Muscle of leg (tissue), 11 donors: ENCODE data around the gene HSD17B7. TPM values are rescaled to one million over a fixed set of nuclear protein-coding genes. Genes with fewer than 3 reads are reported as not detected.

Experiments
- DNase-seq: peaks from one replicate; pipeline ENCODE4 v3.0.0; 2013
- H3K27ac ChIP-seq: one replicate; pipeline ENCODE4 v1.5.1; 2013; ENCODE audit warnings: mild to moderate bottlenecking, low read length, control low read depth
- H3K27me3 ChIP-seq: one replicate; pipeline ENCODE4 v1.6.1; 2013; ENCODE audit warnings: low read length; ENCODE audit not compliant: control insufficient read depth, insufficient read depth
- H3K36me3 ChIP-seq: one replicate; pipeline ENCODE4 v1.6.1; 2013; ENCODE audit warnings: low read length; ENCODE audit not compliant: control insufficient read depth, insufficient read depth
- H3K4me1 ChIP-seq: one replicate; pipeline ENCODE4 v1.6.1; 2013; ENCODE audit warnings: low read length; ENCODE audit not compliant: control insufficient read depth, insufficient read depth
- H3K4me3 ChIP-seq: one replicate; pipeline ENCODE4 v1.5.1; 2013; ENCODE audit warnings: low read length, control low read depth
- H3K9me3 ChIP-seq: replicated peaks from 2 replicates; pipeline ENCODE4 v1.6.1; 2013; ENCODE audit warnings: low read depth, low read length; ENCODE audit not compliant: control insufficient read depth
- WGBS: methylation state at CpG from one replicate; pipeline ENCODE4 v1.1.5; 2013; ENCODE audit warnings: missing lambda C conversion rate; ENCODE audit not compliant: insufficient coverage; 5-methylcytosine and 5-hydroxymethylcytosine counted together
- polyA plus RNA-seq, 8 donors: library from polyadenylated mRNA; unstranded; fragments of 120-200 nt; gene quantifications; one replicate each; pipeline versions ENCODE4 v1.2.1 to v1.2.3, GENCODE V29; 2013; ENCODE audit warnings: inconsistent platforms in 1 of 8, low replicate concordance in 1 of 8; ENCODE audit not compliant: insufficient read length in 8 of 8, insufficient read depth in 1 of 8
- total RNA-seq: library from RNA; stranded (reverse); fragments of 120-200 nt; gene quantifications from one replicate; pipeline ENCODE4 v1.2.4, GENCODE V29; 2013

Gene HSD17B7
- total and polyA plus RNA-seq, 9 donors, result 6.2 to 11.7 (median 7.6) TPM

DNA sequence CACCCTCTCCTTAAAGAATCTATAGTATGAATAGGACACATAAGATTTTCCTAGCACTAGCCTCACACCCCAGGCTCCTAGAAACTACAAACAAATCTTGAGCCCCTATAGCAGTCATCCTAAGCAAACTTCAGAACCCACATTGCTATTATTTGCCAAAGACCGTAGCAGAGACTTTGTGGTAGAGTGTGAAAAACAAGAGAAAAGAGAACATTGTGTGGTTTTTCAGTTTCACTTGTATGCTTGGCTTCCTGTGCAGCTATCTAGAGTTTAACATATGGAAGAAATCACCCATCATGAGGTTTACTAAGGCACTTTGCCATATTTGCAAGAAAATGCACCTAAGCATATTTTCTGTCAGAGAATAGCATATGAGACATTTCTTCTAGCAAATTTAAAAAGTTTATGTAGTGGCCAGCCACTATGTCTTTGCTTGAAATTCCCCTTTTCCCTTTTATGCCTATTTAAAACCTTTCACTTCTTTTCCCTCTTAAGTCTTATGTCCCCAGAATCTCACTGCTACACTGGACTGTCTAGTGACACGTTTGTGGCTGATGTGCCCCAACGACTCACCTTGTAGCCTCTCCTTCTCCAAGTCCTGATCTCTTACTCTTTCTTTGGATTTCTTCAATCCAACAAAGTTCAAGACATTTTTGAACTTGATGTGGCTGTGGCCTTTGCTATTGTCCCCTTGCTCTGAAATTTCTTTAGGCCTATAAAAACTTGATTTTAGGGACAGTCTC is 44.8 kb downstream of the HSD17B7 start:
- peak; percentile 12 for DNase-seq

DNA sequence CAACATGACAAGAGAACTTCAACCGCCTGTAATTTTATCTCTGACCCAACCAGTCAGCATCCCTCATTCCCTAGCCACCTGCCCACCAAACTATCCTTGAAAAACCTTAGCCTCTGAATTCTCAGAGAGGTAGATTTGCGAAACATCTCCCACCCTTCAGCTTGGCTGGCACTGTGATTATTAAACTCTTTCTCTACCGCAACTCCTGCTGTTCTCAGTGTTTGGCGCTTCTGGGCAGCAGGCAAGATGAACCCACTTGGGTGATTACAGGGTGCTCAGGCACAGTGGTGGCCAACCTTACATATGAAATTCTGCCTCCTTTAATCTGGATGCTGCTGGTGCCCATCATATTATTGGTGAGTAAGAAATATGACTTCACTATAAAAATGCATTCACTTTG is 48.4 kb downstream of the HSD17B7 start:
- WGBS, result 94% methylated on average over 4 of the region's 4 CpGs
- Histone ChIP-seq H3K9me3 (peaks cover 6% of the 10 kb centered on the region), H3K27ac (no peak overlapping the region), H3K4me3 (no peak overlapping the region), H3K4me1 (no peaks in the 10 kb centered on the region), H3K36me3 (no peaks in the 10 kb centered on the region), H3K27me3 (no peaks in the 10 kb centered on the region)
- no peak for DNase-seq

More for the DNA sequence above, 44.8 kb downstream of the HSD17B7 start:
- Histone ChIP-seq H3K4me3 (no peak overlapping the region), H3K27ac (no peak overlapping the region), H3K27me3 (no peaks in the 10 kb centered on the region), H3K36me3 (no peaks in the 10 kb centered on the region), H3K4me1 (no peaks in the 10 kb centered on the region), H3K9me3 (peaks cover 6% of the 10 kb centered on the region)
- 49% methylated on average over 2 of the region's 3 CpGs for WGBS

DNA sequence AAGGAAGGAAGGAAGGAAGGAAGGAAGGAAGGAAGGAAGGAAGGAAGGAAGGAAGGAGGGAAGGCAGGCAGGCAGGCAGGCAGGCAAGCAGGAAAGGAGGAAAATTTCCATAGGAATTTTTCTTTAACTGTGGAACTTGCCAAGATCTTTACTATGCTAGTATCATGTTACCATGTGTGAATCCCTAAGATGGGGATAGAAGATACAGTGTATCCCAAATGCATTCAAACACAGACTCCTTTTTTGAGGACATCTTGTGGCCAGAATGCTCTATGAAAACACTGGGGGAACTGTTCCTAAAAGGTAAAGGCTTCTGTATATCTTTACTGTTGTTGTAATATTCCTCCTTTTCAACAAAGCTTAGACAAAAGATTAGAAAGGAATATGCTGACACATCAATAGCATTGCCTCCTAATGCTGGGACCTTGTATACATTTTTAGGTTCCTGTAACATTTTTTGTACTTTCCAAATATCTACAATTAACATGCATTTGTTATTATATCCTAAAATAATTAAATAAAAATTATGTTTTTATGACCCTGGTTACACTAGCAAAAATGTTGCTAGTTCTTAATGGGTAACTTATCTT is 49.8 kb downstream of the HSD17B7 start:
- peak; percentile 25 for DNase-seq
- Histone ChIP-seq H3K27ac (no peak overlapping the region), H3K27me3 (no peaks in the 10 kb centered on the region), H3K36me3 (no peaks in the 10 kb centered on the region), H3K4me3 (no peak overlapping the region), H3K4me1 (no peaks in the 10 kb centered on the region), H3K9me3 (peaks cover 6% of the 10 kb centered on the region)

DNA sequence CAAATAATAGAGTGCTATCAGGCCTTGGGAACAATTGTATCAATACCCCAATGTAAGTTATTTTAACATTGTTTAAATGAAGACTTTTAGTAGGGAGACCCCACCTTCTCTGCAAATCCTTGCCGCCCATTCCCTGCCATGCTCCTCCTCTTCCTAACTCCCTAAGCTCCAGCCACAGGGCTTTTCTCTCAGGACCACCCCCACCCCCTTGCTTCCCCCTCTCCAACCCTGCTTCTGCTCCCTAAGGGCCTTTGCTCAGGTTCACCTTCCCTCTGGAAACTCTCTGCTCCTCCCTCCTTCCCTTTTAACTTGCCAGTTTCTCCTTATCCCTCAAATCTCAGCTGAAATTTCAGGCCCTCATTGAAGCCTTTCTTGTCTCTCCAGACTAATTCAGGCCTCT is 53.7 kb downstream of the HSD17B7 start:
- no peaks in the 10 kb centered on the region for H3K9me3 ChIP-seq
- no peak overlapping the region for H3K27ac ChIP-seq
- H3K36me3 ChIP-seq, result no peaks in the 10 kb centered on the region
- no peaks in the 10 kb centered on the region for H3K4me1 ChIP-seq
- H3K4me3 ChIP-seq, result no peak overlapping the region
- WGBS, result 33% methylated on average over 1 of the region's 1 CpG
- DNase-seq, result no peak
- H3K27me3 ChIP-seq, result no peaks in the 10 kb centered on the region

DNA sequence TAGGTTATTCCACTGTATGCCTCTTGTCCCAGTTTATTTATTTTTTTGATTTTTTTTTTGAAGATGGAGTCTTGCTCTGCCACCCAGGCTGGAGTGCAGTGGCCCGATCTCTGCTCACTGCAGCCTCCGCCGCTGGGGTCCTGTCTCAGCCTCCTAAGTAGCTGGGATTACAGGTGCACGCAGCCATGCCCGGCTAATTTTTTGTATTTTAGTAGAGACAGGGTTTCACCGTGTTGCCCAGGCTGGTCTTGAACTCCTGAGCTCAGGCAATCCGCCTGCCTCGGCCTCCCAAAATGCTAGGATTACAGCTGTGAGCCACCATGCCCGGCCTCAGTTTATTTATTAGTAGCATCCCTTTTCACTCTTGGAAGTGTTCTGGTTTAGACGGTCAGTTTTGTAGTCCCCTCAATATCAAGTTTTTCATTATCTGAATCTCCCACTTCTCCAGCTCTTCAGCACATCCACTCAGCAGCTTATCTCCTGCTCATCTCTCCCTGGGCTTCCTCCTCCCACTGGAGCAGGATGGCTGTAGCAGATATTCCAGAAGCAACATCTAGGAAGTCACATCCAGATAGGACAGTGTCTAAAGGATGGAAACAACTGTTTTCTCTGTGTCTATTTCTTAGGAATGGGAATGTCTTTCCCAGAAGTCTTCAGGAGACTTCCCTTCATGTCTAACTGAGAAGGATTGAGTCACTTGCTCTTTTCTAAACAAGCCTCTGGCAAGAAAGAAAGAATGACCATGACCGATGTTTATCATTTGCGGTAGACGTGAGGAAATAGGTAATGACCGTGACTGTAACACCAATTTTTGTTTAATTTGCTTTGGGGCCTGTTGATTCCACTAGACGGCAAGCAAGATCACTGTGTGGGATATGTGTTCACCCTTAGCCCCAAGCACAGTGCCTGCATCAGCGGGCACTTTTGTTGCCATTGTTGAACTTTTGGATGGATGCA is 56.0 kb downstream of the HSD17B7 start:
- DNase-seq, result no peak
- Histone ChIP-seq H3K4me3 (no peak overlapping the region), H3K9me3 (no peaks in the 10 kb centered on the region), H3K36me3 (no peaks in the 10 kb centered on the region), H3K4me1 (no peaks in the 10 kb centered on the region), H3K27me3 (no peaks in the 10 kb centered on the region), H3K27ac (no peak overlapping the region)
- 83% methylated on average over 11 of the region's 16 CpGs for WGBS

DNA sequence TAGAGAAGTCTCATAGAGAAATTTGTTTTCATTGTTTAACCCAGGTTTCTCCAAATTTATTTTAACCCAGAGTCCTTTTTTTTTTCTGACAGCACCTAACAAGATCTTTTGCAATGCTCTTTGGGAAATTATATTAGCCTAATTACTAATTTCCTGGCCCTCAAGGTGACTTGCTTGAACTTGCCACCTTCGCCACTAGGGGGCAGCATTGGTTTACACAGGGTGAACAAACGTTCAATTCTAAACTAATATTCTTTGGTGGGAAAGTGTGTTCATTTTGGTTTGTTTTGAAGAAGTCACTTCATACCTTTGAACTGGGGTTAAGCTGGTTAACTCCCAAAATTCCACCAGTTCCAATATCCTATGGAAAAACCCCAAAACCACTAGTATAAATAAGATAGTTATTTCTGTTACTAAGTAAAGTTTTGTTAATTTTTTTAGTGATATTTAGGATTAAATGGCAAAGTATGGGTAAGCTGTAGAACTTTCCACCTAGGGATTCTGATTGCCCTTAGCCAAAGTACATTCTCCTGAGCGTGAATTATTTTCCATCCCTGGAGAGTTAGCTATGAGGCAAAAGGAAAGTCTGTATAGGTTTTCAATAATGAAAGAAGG is 57.4 kb downstream of the HSD17B7 start:
- WGBS, result no CpG with 5 or more reads among the region's 3 CpGs
- H3K4me1 ChIP-seq, result no peaks in the 10 kb centered on the region
- no peak overlapping the region for H3K4me3 ChIP-seq
- H3K27me3 ChIP-seq, result no peaks in the 10 kb centered on the region
- H3K36me3 ChIP-seq, result no peaks in the 10 kb centered on the region
- H3K9me3 ChIP-seq, result no peaks in the 10 kb centered on the region
- peak; percentile 71 for DNase-seq
- H3K27ac ChIP-seq, result no peak overlapping the region

DNA sequence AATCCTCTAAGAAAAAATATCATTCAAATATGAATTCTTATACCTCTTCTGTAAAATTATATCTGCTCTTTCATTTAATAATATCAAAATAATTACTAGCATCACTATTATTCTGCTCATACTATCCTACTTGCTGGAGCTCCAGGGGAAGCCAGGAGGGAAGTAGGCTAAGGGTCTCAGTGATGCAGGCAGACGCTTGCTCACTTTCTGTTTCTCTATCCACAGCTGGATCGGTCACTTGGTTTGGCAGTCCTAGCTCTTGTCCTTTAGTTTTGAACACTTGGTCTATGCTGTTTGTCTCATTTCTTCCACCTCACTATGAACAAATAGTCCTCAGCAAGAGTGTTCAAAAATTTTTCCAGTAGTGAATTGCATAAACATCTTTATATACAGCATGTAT is 59.2 kb downstream of the HSD17B7 start:
- DNase-seq, result no peak
- Histone ChIP-seq H3K27ac (no peak overlapping the region), H3K36me3 (no peaks in the 10 kb centered on the region), H3K9me3 (no peaks in the 10 kb centered on the region), H3K27me3 (no peaks in the 10 kb centered on the region), H3K4me1 (no peaks in the 10 kb centered on the region), H3K4me3 (no peak overlapping the region)
- 67% methylated on average over 1 of the region's 2 CpGs for WGBS

DNA sequence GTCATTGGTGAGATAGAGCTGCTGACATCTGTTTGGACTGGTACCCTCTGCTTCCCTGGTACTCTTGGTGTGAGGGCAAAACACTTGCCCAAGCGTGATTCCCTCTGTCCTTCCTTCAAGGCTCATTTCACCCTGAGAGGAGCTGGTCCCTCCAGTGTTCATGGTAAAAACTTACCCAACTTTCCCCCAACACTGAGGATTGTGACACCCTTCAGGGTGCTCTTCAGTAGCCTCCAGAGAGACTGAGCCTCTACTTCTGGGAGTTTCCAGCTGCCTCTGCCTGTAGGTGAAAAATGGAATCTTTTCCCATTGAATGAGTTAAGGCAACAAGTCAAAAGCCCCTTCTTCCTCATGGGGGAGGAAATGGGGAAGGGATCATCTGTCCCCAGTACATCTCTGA is 60.8 kb downstream of the HSD17B7 start:
- Histone ChIP-seq H3K4me3 (no peak overlapping the region), H3K4me1 (no peaks in the 10 kb centered on the region), H3K9me3 (no peaks in the 10 kb centered on the region), H3K27ac (no peak overlapping the region), H3K27me3 (no peaks in the 10 kb centered on the region), H3K36me3 (no peaks in the 10 kb centered on the region)
- WGBS, result 100% methylated on average over 1 of the region's 1 CpG
- no peak for DNase-seq

DNA sequence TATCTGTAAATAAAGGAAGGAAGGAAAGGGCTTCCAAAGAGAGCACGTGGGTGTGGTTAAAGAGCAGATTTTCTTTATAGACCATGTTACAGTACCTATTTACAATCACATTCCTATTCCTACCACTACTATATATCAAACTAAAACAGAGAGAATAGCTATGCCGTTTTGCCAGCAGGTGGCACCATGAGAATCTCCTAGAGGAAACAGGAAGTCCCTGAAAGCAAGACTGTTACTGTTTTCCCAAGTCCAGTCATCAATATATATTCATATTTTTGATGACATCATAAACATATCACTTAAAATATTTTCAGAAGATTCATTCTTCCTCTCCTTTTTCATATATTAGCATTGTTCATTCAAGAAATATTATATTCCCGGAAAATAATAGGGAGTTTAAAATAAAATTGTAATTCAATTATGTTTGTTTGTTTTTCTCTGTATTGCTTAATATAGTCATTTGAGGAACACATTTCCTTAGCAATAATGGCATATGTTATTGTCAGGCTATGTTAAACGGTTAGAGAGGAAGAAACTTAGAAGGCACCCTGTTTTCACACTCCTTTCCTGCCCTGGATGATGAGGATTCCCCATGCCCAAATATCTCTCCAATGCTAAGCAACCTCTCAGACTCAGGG is 63.9 kb downstream of the HSD17B7 start:
- H3K4me1 ChIP-seq, result no peaks in the 10 kb centered on the region
- H3K9me3 ChIP-seq, result no peaks in the 10 kb centered on the region
- H3K27me3 ChIP-seq, result no peaks in the 10 kb centered on the region
- peak; percentile 61 for DNase-seq
- no peak overlapping the region for H3K4me3 ChIP-seq
- H3K27ac ChIP-seq, result no peak overlapping the region
- no peaks in the 10 kb centered on the region for H3K36me3 ChIP-seq
- 0% methylated on average over 1 of the region's 4 CpGs for WGBS
